Activated B cell treated with CpG ODN at 0.5 μM for 24 hours (primary cell): ENCODE results near the gene ZNF622. TPM values are rescaled to one million over a fixed set of nuclear protein-coding genes. Genes with fewer than 3 reads are reported as not detected.

Experiments used
- ATAC-seq: fragments of 200-7000 bp; cut with Tn5 transposase; one replicate; pipeline ENCODE4 v1.10.0; 2021; ENCODE audit warnings: low read depth, mild to moderate bottlenecking, moderate library complexity
- CTCF ChIA-PET: fragments of 350-600 bp; sonication (Branson Sonifier 250); formaldehyde crosslinking; loops from one replicate; lab custom pipeline; 2021; ENCODE audit warnings: antibody characterized with exemption; lab: Charles Lee
- POLR2A ChIA-PET: fragments of 350-600 bp; sonication (Branson Sonifier 250); formaldehyde crosslinking; loops from one replicate; lab custom pipeline; 2021; ENCODE audit warnings: antibody characterized with exemption; lab: Charles Lee
- DNase-seq: peaks from one replicate; pipeline ENCODE4 v3.0.0; 2022
- H3K27ac Mint-ChIP-seq: one replicate; pipeline ENCODE4 v1.8.0; 2020; ENCODE audit warnings: mixed read lengths
- H3K27me3 Mint-ChIP-seq: one replicate; pipeline ENCODE4 v1.8.0; 2021; ENCODE audit warnings: mixed read lengths
- H3K36me3 Mint-ChIP-seq: one replicate; pipeline ENCODE4 v1.8.0; 2021; ENCODE audit warnings: low read depth, mixed read lengths
- H3K4me1 Mint-ChIP-seq: one replicate; pipeline ENCODE4 v1.8.0; 2021; ENCODE audit warnings: mixed read lengths
- H3K4me3 Mint-ChIP-seq: one replicate; pipeline ENCODE4 v1.8.0; 2020; ENCODE audit warnings: mild to moderate bottlenecking, mixed read lengths
- H3K9me3 Mint-ChIP-seq: one replicate; pipeline ENCODE4 v1.8.0; 2020; ENCODE audit warnings: mixed read lengths
- CTCF ChIP-seq: fragments of 200-600 bp; IDR thresholded peaks from one replicate; pipeline ENCODE4 v1.8.0; 2022; ENCODE audit warnings: antibody characterized with exemption, mild to moderate bottlenecking
- intact Hi-C: fragments of 100-400 bp; cut with micrococcal nuclease; formaldehyde crosslinking; loops from one replicate; pipeline ENCODE4 v1.15.1; 2024
- total RNA-seq: library from RNA; stranded (reverse); gene quantifications from 2 replicates; pipeline ENCODE4 v1.2.3, GENCODE V29; 2022

The ZNF622 gene
- total RNA-seq, 1 donor from 2014 or later = 39.5 TPM

GRCh38 chr5:16505904-16506303, 40.3 kb upstream of the ZNF622 start:
- POLR2A ChIA-PET = interaction anchor here (0.6 kb wide), 1 partner anchor 273 kb away, joined by 3 read pairs; no protein-coding TSS in a partner anchor
- Mint-ChIP-seq H3K9me3 (no peaks in the 10 kb centered on the region), H3K27me3 (no peaks in the 10 kb centered on the region), H3K4me3 (no peak overlapping the region), H3K4me1 (peaks cover 7% of the 10 kb centered on the region), H3K36me3 (no peaks in the 10 kb centered on the region), H3K27ac (no peak overlapping the region)
- DNase-seq (no peak), ATAC-seq (no peak)
- no peak for TF ChIP-seq CTCF
- CTCF ChIA-PET = no interaction called here
- intact Hi-C loops = no loop called here

- TF ChIP-seq CTCF = no peak
- H3K36me3 Mint-ChIP-seq = no peaks in the 10 kb centered on the region
- POLR2A ChIA-PET = interaction anchor here (0.6 kb wide), 1 partner anchor 273 kb away, joined by 3 read pairs; no protein-coding TSS in a partner anchor
- CTCF ChIA-PET = no interaction called here
- DNase-seq = no peak
- H3K9me3 Mint-ChIP-seq = no peaks in the 10 kb centered on the region
- intact Hi-C loops = no loop called here
- H3K27me3 Mint-ChIP-seq = no peaks in the 10 kb centered on the region
- H3K4me1 Mint-ChIP-seq = peaks cover 7% of the 10 kb centered on the region
- H3K27ac Mint-ChIP-seq = no peak overlapping the region
- no peak for ATAC-seq
- no peak overlapping the region for H3K4me3 Mint-ChIP-seq
Measured at GRCh38 chr5:16505140-16505891, 39.7 kb upstream of the ZNF622 start.

- intact Hi-C loops = no loop called here
- ChIA-PET CTCF (no interaction called here), POLR2A (no interaction called here)
- H3K9me3 Mint-ChIP-seq = no peaks in the 10 kb centered on the region
- no peaks in the 10 kb centered on the region for H3K27me3 Mint-ChIP-seq
- no peaks in the 10 kb centered on the region for H3K36me3 Mint-ChIP-seq
- H3K4me1 Mint-ChIP-seq = peaks cover 7% of the 10 kb centered on the region
- H3K4me3 Mint-ChIP-seq = no peak overlapping the region
- DNase-seq (no peak), ATAC-seq (no peak)
- no peak overlapping the region for H3K27ac Mint-ChIP-seq
- no peak for TF ChIP-seq CTCF
Measured at GRCh38 chr5:16504571-16504970, 39.0 kb upstream of the ZNF622 start.

- H3K4me3 Mint-ChIP-seq = no peak overlapping the region
- ATAC-seq (no peak), DNase-seq (no peak)
- no peak for TF ChIP-seq CTCF
- ChIA-PET CTCF (no interaction called here), POLR2A (no interaction called here)
- H3K27ac Mint-ChIP-seq = no peak overlapping the region
- H3K9me3 Mint-ChIP-seq = peaks cover 2% of the 10 kb centered on the region
- intact Hi-C loops = no loop called here
- H3K4me1 Mint-ChIP-seq = peaks cover 7% of the 10 kb centered on the region
- no peaks in the 10 kb centered on the region for H3K27me3 Mint-ChIP-seq
- no peaks in the 10 kb centered on the region for H3K36me3 Mint-ChIP-seq
Measured at GRCh38 chr5:16502866-16503265, 37.3 kb upstream of the ZNF622 start.

- ChIA-PET CTCF (no interaction called here), POLR2A (no interaction called here)
- Mint-ChIP-seq H3K36me3 (peaks cover under 1% of the 10 kb centered on the region), H3K4me3 (no peak overlapping the region), H3K27ac (no peak overlapping the region), H3K9me3 (peaks cover 15% of the 10 kb centered on the region), H3K4me1 (no peaks in the 10 kb centered on the region), H3K27me3 (no peaks in the 10 kb centered on the region)
- ATAC-seq (no peak), DNase-seq (no peak)
- intact Hi-C loops = no loop called here
- TF ChIP-seq CTCF = no peak
Measured at GRCh38 chr5:16500024-16500423, 34.4 kb upstream of the ZNF622 start.
